HG02884 (cell line): ENCODE data around the gene TOR3A.

Source experiments
- ATAC-seq: cut with Tn5 transposase; IDR thresholded peaks from one replicate; pipeline ENCODE4 v1.9.1; 2021; ENCODE audit warnings: mild to moderate bottlenecking, moderate library complexity; ENCODE audit not compliant: unreplicated experiment

The TOR3A gene

GRCh38 chr1:179066471-179066870 lies 15.4 kb upstream of the TOR3A start:
- ATAC-seq, result no peak

DNA sequence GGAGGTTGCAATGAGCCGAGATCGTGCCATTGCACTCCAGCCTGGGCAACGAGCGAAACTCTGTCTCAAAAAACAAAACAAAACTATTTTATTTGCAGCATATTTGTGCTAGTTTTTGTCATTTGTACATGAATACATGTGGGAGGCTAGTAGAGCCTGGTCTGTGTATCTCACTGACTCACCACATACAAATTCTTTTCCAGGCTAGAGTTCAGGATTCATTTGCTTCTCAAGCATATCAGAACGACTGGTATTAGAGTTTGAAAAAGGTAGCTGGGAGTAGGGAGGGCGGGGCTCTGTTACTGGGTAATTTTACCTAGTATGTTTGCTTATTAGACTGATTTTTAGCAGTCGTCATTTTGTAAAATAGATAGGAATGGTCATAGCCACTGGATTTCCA lies 4.5 kb upstream of the TOR3A start:
- ATAC-seq, result no peak

DNA sequence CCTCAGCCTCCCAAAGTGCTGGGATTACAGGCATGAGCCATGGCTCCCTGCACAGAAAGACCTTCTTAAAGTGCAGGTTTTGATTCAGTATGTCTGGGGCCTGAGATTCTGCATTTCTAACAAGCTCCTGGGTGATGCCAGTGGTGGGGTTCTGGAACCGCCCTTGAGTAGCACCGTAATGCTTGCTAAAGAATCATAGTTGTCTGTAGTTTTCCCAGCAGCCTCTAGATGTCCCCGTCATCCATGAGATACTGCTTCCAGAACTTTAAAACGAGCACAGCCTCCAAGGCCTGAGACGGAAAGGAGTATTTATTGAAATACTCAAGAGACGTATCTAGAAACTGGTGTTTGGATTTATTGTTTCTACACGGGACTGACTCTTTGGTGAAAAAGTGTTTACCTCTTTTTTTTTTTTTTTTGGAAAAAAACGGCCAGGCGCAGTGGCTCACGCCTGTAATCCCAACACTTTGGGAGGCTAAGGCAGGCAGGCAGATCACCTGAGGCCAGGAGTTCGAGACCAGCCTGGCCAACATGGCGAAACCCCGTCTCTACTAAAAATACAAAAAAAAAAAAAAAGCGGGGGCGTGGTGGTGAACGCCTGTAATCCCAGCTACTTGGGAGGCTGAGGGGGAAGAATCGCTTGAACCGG lies 2.6 kb upstream of the TOR3A start:
- ATAC-seq, result peak; percentile 17

DNA sequence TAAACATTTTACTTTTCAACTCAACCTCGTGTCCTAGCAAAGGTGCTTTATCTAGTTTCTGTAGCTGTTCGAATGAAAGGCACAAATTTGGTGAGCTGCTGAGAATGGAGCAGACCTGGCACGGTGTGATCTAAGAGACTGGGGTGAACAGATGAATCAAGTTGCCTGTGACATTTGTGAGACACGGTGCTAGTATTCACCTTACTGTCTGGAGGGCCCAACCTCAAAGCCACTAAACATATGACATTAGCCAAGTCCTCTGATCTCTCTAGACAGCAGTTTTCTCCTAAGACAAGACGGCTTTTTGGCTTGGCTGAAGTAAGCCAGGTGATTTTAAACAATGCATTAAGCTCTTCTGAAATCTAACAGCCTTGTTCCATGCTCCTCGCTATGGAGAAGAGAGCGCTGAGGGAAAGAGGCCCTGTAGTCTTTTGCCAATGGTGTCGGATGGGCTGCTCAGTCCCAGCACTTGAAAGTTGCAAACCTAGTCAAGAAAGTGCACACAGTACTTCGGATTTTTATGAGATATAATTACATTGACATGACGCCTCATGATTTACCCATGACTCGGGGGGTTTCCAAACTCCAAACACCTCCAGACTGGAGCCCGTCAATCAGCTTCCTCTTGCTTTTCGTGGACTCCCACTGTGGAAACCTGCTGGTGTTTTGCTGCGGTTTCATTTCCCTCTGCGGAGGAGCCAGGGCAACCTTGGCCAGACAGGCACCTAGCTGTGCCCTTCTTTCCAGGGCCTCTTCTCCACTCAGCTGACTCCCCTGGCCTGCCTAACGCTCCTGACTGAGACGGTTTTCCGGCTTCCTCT lies 794 bp upstream of the TOR3A start:
- ATAC-seq, result no peak

GRCh38 chr1:179082333-179082998 lies 596 bp downstream of the TOR3A start:
- peak; percentile 8 for ATAC-seq

GRCh38 chr1:179082999-179083335 lies 1.1 kb downstream of the TOR3A start:
- ATAC-seq, result no peak

- no peak for ATAC-seq
These were observed 1.7 kb downstream of the TOR3A start for GRCh38 chr1:179083533-179083932.

DNA sequence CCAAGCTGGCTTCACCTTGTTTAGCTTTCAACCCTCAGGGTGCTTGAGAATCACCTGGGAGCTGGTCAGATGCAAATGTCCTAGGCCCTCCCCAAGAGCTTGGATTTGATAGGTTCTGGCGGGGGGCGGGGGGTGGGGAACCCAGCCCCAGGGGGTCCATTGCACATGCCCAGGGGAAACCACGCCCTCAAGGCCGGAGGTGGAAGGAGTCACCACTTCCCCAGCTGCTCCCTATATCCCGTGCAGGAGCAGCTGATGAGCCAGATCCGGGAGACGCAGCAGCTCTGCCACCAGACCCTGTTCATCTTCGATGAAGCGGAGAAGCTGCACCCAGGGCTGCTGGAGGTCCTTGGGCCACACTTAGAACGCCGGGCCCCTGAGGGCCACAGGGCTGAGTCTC lies 5.8 kb downstream of the TOR3A start:
- ATAC-seq, result no peak

- no peak for ATAC-seq
These were observed 8.1 kb downstream of the TOR3A start for GRCh38 chr1:179089827-179090482.

- no peak for ATAC-seq
These were observed 8.7 kb downstream of the TOR3A start for GRCh38 chr1:179090522-179090921.

DNA sequence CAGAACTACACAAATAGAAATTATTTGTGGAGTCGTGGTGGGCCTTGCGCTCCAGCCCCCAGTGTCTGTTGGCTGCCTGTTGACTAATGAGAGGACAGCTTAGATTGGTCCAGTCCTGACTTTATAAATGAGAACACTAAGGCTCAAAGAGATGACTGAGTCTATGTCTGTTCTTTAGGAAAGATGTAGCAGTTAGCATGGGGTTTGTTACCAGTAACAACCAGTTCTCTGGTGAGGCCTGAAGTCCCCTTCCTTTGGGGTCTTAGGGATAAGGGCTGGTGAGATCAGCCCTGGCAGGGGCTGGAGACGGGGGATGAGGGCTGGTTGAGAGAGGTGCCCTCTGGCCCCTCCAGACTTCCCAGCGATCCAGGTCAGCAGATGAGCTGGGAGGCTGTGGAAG lies 9.1 kb downstream of the TOR3A start:
- ATAC-seq, result no peak

GRCh38 chr1:179091691-179092165 lies 9.9 kb downstream of the TOR3A start:
- ATAC-seq, result no peak

DNA sequence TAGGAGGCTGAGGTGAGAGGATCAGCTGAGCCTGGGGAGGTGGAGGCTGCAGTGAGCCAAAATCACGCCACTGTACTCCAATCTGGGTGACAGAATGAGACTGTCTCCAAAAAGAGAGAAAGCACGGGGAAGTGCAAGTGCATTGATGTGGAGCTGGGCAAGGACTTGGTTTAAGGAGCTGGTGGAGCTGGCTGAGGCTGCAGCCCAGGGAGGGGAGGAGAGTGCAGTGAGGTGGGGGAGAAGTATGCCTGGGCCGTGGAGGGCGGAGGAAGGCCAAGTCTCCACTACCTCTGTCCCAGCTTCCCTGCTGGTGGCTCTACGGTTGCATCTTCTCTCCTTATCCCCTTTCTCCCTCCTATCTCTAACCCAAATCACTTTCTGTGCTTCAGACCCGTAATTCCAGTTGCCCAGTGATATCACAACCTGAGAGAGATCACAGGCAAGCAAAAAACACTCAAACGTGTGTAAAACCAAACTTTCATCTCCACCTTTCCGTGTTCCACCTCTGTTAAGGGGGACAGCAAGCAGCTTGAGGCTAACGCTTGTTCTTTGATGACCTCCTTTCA lies 11.1 kb downstream of the TOR3A start:
- ATAC-seq, result no peak

DNA sequence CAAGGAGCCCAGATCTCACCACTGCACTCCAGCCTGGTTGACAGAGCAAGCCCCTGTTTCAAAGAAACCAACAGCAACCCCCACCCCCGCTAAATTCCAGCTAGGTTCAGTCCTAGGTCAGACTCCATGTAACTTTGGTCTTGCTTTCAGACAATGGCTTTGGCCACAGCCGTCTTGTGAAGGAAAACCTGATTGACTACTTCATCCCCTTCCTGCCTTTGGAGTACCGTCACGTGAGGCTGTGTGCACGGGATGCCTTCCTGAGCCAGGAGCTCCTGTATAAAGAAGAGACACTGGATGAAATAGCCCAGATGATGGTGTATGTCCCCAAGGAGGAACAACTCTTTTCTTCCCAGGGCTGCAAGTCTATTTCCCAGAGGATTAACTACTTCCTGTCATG lies 12.9 kb downstream of the TOR3A start:
- ATAC-seq, result no peak

DNA sequence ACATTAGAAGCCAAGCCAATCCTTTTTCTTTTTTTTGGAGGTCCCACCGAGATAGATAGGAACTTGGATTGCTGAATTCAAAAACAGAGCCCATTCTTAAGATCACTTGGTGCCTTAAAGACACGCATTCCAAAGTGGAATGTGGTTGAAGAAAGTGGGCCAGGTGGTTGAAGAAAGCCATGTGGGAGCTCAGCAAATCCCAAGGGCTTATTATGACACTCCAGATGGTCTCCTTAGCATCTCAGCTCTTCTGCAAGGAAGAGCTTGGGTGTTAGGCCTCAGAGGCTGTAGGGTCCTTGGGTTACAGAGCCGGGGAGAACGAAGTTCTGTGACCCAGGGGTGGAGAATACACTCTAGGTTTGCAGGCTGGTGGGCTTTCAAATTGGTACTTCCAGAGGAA lies 13.5 kb downstream of the TOR3A start:
- ATAC-seq, result no peak

- ATAC-seq, result no peak
These were observed 14.1 kb downstream of the TOR3A start for GRCh38 chr1:179095924-179096323.

- no peak for ATAC-seq
These were observed 18.0 kb downstream of the TOR3A start for GRCh38 chr1:179099891-179100290.

DNA sequence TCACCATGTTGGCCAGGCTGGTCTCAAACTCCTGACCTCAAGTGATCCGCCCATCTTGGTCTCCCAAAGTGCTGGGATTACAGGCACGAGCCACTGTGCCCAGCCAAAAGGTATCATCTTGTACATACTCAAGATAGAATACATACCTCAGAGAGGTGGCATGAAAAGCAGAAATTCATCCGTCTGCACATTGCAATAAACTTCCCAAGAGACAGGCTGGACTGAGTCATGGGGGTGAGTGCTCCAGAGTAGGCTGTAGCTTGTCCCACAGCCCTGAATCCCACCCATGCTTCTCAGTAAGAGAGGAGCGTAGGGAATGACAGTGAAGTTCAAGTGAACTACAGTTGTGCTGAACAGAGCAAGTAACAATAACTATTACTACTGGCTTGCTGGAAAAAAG lies 19.7 kb downstream of the TOR3A start:
- no peak for ATAC-seq

- ATAC-seq, result no peak
These were observed 22.1 kb downstream of the TOR3A start for GRCh38 chr1:179103999-179104398.

GRCh38 chr1:179104611-179105250 lies 22.9 kb downstream of the TOR3A start:
- no peak for ATAC-seq

- no peak for ATAC-seq
These were observed 23.5 kb downstream of the TOR3A start for GRCh38 chr1:179105393-179105792.
